ENCODE measurements around the gene WDR75.
"Not testable (repeated sequence)": the region's sequence is repeated elsewhere in the genome, so short reads cannot be mapped to it uniquely, and the experiment has no call there.

WDR75 gene

GRCh38 chr2:189441709-189442074 lies 418 bp downstream of the WDR75 start:
- no peak for DNase-seq (ENCODE audit: low spot score)

GRCh38 chr2:189442468-189442867 lies 1.2 kb downstream of the WDR75 start:
- no peak for DNase-seq (ENCODE audit: low spot score)

- no peak for DNase-seq (ENCODE audit: low spot score)
Measured at GRCh38 chr2:189444322-189444721, 3.0 kb downstream of the WDR75 start.

- no peak for DNase-seq (ENCODE audit: low spot score)
Measured at GRCh38 chr2:189446780-189447179, 5.5 kb downstream of the WDR75 start.

GRCh38 chr2:189454009-189454408 lies 12.7 kb downstream of the WDR75 start:
- no peak for DNase-seq (ENCODE audit: low spot score)

GRCh38 chr2:189465076-189465475 lies 23.8 kb downstream of the WDR75 start:
- no peak for DNase-seq (ENCODE audit: low spot score)

GRCh38 chr2:189465478-189465877 lies 24.2 kb downstream of the WDR75 start:
- DNase-seq (ENCODE audit: low spot score), result no peak

GRCh38 chr2:189466046-189466445 lies 24.8 kb downstream of the WDR75 start:
- DNase-seq (ENCODE audit: low spot score), result no peak

GRCh38 chr2:189466656-189467055 lies 25.4 kb downstream of the WDR75 start:
- no peak for DNase-seq (ENCODE audit: low spot score)

- DNase-seq (ENCODE audit: low spot score), result no peak
Measured at GRCh38 chr2:189467160-189467559, 25.9 kb downstream of the WDR75 start.

- no peak for DNase-seq (ENCODE audit: low spot score)
Measured at GRCh38 chr2:189467593-189467992, 26.3 kb downstream of the WDR75 start.

GRCh38 chr2:189474526-189474925 lies 33.3 kb downstream of the WDR75 start:
- no peak for DNase-seq (ENCODE audit: low spot score)

- DNase-seq (ENCODE audit: low spot score), result no peak
Measured at GRCh38 chr2:189477756-189478155, 36.5 kb downstream of the WDR75 start.

GRCh38 chr2:189478289-189478688 lies 37.0 kb downstream of the WDR75 start:
- not testable (repeated sequence) for DNase-seq (ENCODE audit: low spot score)

GRCh38 chr2:189481071-189481470 lies 39.8 kb downstream of the WDR75 start:
- no peak for DNase-seq (ENCODE audit: low spot score)

- no peak for DNase-seq (ENCODE audit: low spot score)
Measured at GRCh38 chr2:189483571-189483970, 42.3 kb downstream of the WDR75 start.

GRCh38 chr2:189483980-189484740 lies 42.9 kb downstream of the WDR75 start:
- no peak for DNase-seq (ENCODE audit: low spot score)

GRCh38 chr2:189485146-189485545 lies 43.9 kb downstream of the WDR75 start:
- no peak for DNase-seq (ENCODE audit: low spot score)

- DNase-seq (ENCODE audit: low spot score), result no peak
Measured at GRCh38 chr2:189486237-189486770, 45.0 kb downstream of the WDR75 start.

GRCh38 chr2:189487283-189488007 lies 46.2 kb downstream of the WDR75 start:
- DNase-seq (ENCODE audit: low spot score), result no peak

- no peak for DNase-seq (ENCODE audit: low spot score)
Measured at GRCh38 chr2:189488008-189488310, 46.7 kb downstream of the WDR75 start.

GRCh38 chr2:189492451-189492850 lies 51.2 kb downstream of the WDR75 start:
- no peak for DNase-seq (ENCODE audit: low spot score)

- DNase-seq (ENCODE audit: low spot score), result no peak
Measured at GRCh38 chr2:189498205-189498604, 56.9 kb downstream of the WDR75 start.

GRCh38 chr2:189499137-189499536 lies 57.9 kb downstream of the WDR75 start:
- no peak for DNase-seq (ENCODE audit: low spot score)

All from putamen (tissue), 1 donor.